ENCODE measurements around the gene CTDNEP1.

The CTDNEP1 gene

GRCh38 chr17:7225711-7226331 lies 25.7 kb downstream of the CTDNEP1 start:
- no peaks in the 10 kb centered on the region for H4K20me1 ChIP-seq (ENCODE audit: low read depth, low read length)
- TF ChIP-seq, protein P1, sequence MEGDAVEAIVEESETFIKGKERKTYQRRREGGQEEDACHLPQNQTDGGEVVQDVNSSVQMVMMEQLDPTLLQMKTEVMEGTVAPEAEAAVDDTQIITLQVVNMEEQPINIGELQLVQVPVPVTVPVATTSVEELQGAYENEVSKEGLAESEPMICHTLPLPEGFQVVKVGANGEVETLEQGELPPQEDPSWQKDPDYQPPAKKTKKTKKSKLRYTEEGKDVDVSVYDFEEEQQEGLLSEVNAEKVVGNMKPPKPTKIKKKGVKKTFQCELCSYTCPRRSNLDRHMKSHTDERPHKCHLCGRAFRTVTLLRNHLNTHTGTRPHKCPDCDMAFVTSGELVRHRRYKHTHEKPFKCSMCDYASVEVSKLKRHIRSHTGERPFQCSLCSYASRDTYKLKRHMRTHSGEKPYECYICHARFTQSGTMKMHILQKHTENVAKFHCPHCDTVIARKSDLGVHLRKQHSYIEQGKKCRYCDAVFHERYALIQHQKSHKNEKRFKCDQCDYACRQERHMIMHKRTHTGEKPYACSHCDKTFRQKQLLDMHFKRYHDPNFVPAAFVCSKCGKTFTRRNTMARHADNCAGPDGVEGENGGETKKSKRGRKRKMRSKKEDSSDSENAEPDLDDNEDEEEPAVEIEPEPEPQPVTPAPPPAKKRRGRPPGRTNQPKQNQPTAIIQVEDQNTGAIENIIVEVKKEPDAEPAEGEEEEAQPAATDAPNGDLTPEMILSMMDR (IDR thresholded peaks at IDR 0.05; ENCODE audit: insufficient read depth, low read length, poor library complexity, severe bottlenecking) = no peak
- no peak for TF ChIP-seq EZH2phosphoT487 (conservative IDR thresholded peaks at IDR 0.05; ENCODE audit: low read length)
- peaks cover 11% of the 10 kb centered on the region; the same call in 1 of the 2 replicates for H3F3A ChIP-seq (ENCODE audit: insufficient read depth)
- H3K9me2 ChIP-seq (replicated peaks; ENCODE audit: insufficient read depth, low read length) = no peaks in the 10 kb centered on the region
- H3K9ac ChIP-seq (ENCODE audit: low read length) = no peak overlapping the region
- no peaks in the 10 kb centered on the region for H3K36me3 ChIP-seq (ENCODE audit: low read length)
- H3K79me2 ChIP-seq (ENCODE audit: insufficient read depth, low read length) = peaks cover 10% of the 10 kb centered on the region
- no peaks in the 10 kb centered on the region for H3K27me3 ChIP-seq (ENCODE audit: low read length)
- no peak overlapping the region for H2AFZ ChIP-seq (ENCODE audit: low read depth, low read length, severe bottlenecking)
- H3K4me3 ChIP-seq (ENCODE audit: insufficient read depth, low read length, poor library complexity, severe bottlenecking) = no peak overlapping the region
- H3K4me2 ChIP-seq (ENCODE audit: low read depth, low read length, poor library complexity, severe bottlenecking) = no peak overlapping the region
- no peak overlapping the region for H3K27ac ChIP-seq (ENCODE audit: low read depth, low read length)
- H3K9me3 ChIP-seq (ENCODE audit: insufficient read depth, low read length) = no peaks in the 10 kb centered on the region

- Histone ChIP-seq H3K4me2 (ENCODE audit: low read depth, low read length, poor library complexity, severe bottlenecking) (no peak overlapping the region), H3K9ac (ENCODE audit: low read length) (no peak overlapping the region), H3K9me2 (replicated peaks; ENCODE audit: insufficient read depth, low read length) (no peaks in the 10 kb centered on the region), H3K27me3 (ENCODE audit: low read length) (no peaks in the 10 kb centered on the region), H4K20me1 (ENCODE audit: low read depth, low read length) (no peaks in the 10 kb centered on the region), H3K79me2 (ENCODE audit: insufficient read depth, low read length) (no peaks in the 10 kb centered on the region), H3K36me3 (ENCODE audit: low read length) (no peaks in the 10 kb centered on the region), H3F3A (ENCODE audit: insufficient read depth) (peaks cover 11% of the 10 kb centered on the region; the same call in 1 of the 2 replicates), H3K9me3 (ENCODE audit: insufficient read depth, low read length) (no peaks in the 10 kb centered on the region), H3K4me3 (ENCODE audit: insufficient read depth, low read length, poor library complexity, severe bottlenecking) (no peak overlapping the region), H2AFZ (ENCODE audit: low read depth, low read length, severe bottlenecking) (no peak overlapping the region), H3K27ac (ENCODE audit: low read depth, low read length) (no peak overlapping the region)
- TF ChIP-seq EZH2phosphoT487 (conservative IDR thresholded peaks at IDR 0.05; ENCODE audit: low read length) = no peak
- TF ChIP-seq, protein P1 (IDR thresholded peaks at IDR 0.05; ENCODE audit: insufficient read depth, low read length, poor library complexity, severe bottlenecking) = no peak
These were observed 26.8 kb downstream of the CTDNEP1 start for GRCh38 chr17:7224661-7225111.

DNA sequence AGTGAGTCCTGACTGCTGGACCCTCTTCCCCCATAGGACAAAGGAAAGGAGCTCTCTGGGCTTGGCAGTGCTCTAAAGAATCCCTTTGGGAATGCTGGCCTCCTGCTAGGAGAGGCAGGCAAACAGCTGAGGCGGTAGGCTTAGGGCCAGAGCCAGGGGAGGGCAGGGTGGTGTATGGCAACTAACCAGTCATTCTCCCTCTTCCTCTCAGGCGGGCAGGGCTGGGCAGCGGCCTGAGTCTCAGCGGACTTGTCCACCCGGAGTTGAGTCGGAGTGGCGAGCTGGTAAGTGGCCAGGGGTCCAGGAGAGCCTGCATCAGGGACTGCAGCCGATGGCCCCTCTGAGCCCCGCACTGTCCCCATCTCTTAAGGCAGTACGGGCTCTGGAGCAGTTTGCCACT lies 27.4 kb downstream of the CTDNEP1 start:
- H3F3A ChIP-seq (ENCODE audit: insufficient read depth) = peaks cover 11% of the 10 kb centered on the region; the same call in 1 of the 2 replicates
- H3K27me3 ChIP-seq (ENCODE audit: low read length) = no peaks in the 10 kb centered on the region
- H3K9me2 ChIP-seq (replicated peaks; ENCODE audit: insufficient read depth, low read length) = no peaks in the 10 kb centered on the region
- no peaks in the 10 kb centered on the region for H3K36me3 ChIP-seq (ENCODE audit: low read length)
- no peak for TF ChIP-seq EZH2phosphoT487 (conservative IDR thresholded peaks at IDR 0.05; ENCODE audit: low read length)
- TF ChIP-seq, protein P1 (IDR thresholded peaks at IDR 0.05; ENCODE audit: insufficient read depth, low read length, poor library complexity, severe bottlenecking) = no peak
- H3K4me2 ChIP-seq (ENCODE audit: low read depth, low read length, poor library complexity, severe bottlenecking) = no peak overlapping the region
- H3K4me3 ChIP-seq (ENCODE audit: insufficient read depth, low read length, poor library complexity, severe bottlenecking) = no peak overlapping the region
- no peak overlapping the region for H3K27ac ChIP-seq (ENCODE audit: low read depth, low read length)
- no peaks in the 10 kb centered on the region for H4K20me1 ChIP-seq (ENCODE audit: low read depth, low read length)
- no peak overlapping the region for H3K9ac ChIP-seq (ENCODE audit: low read length)
- H2AFZ ChIP-seq (ENCODE audit: low read depth, low read length, severe bottlenecking) = no peak overlapping the region
- H3K9me3 ChIP-seq (ENCODE audit: insufficient read depth, low read length) = no peaks in the 10 kb centered on the region
- no peaks in the 10 kb centered on the region for H3K79me2 ChIP-seq (ENCODE audit: insufficient read depth, low read length)
